NCI-H526 (cell line): ENCODE data around the gene MEF2D.

Experiments used
- DNase-seq, 2 experiments: peaks; one replicate each; lab custom pipeline; 2025; lab: John Stamatoyannopoulos, UW

Gene MEF2D

GRCh38 chr1:156427957-156428356 lies 72.6 kb downstream of the MEF2D start:
- no peak for DNase-seq

DNA sequence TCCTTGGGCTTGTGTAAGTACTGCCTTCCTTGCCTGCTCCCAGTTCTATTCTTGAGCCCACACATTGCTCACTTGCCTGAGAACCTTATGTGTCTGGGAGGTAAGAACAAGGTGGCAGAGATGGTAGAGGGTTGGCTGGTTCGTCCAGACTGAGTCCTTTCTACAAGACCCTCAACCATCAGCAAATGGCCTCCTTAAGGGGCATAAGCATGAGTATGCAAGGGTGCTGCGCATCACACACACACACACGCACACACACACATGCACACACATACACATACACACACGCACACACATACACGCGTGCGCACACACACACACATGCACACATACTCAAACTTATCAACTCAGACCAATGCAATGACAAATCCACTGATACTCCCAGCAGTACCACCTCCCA lies 74.6 kb downstream of the MEF2D start:
- no peak for DNase-seq

GRCh38 chr1:156424806-156425432 lies 75.7 kb downstream of the MEF2D start:
- no peak for DNase-seq

DNA sequence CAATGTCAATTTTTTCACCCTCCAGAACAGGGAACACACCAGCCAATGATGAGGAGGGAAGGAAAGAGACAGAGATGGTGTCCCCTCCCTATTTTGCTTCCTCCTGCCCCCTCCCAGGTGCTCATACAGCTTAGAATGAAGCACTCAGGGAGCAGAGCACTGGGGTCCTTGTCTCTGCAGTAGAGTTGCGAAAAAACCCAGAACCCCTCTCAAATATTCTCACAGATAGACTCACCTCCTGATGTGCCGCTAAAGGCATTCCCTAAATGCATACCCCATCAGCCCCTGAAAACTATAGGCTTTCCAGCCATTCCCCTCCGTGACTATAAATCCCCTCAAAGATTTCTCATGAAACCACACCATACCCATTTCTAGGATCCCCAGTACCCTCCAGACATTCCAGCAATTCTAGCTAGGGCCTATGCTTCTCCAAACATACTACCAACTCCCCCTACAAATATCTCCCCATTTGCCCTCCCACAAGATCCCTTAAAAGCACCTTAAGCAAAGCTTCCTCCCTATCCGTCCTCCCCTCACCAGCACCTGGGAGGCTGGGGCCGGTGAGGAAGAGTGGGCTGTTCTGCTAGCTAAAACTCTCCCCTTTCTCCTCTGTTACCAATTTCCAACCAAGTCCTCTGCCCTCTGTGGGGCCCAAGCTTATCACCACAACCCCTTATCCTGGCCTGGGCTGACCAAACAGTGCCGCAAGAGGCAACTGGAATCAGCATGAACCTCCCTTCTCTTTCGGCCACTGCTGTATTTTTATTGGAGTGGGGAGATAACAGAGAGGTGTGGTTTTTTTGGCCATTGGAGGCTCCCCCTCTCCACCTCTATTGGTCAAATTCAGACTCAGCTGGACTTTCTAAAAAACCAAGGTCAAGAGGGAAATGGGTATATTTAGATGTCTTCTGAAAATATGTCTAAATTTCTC lies 76.9 kb downstream of the MEF2D start:
- no peak for DNase-seq

GRCh38 chr1:156422602-156423091 lies 77.9 kb downstream of the MEF2D start:
- DNase-seq = peak in 1 of 2 experiments; percentile 41

DNA sequence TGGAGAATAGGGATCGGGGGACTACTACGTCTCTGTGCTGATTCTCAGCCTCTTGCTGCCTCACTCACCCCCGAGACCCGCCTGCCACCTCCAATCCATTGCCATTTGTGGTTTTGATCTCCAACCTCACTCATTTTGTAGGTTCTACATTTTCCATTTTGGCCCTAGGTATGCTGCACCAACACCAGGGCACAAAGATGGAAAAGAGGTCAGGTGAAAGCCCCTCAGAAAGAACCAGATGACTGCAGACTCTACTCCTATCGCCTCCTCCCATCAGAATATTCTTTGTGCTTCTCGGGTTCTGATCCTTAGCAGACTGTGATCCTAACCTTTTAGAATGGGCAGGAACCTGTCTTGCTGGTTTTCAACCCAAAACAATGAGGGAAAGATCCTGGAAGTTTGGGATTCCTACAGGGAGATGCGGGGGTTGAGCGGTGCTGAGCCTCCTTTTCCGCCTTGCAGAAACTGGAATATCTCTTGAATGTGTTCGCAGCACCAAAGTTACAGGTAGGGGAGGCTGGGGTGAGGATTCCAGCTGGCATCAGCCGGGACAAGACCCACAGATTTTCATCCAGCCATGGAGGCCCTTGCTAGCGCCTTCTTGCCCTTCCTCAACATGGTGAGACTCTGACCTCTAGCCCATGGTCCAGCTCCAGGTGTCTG lies 78.5 kb downstream of the MEF2D start:
- DNase-seq = peak in 1 of 2 experiments; percentile 52

DNA sequence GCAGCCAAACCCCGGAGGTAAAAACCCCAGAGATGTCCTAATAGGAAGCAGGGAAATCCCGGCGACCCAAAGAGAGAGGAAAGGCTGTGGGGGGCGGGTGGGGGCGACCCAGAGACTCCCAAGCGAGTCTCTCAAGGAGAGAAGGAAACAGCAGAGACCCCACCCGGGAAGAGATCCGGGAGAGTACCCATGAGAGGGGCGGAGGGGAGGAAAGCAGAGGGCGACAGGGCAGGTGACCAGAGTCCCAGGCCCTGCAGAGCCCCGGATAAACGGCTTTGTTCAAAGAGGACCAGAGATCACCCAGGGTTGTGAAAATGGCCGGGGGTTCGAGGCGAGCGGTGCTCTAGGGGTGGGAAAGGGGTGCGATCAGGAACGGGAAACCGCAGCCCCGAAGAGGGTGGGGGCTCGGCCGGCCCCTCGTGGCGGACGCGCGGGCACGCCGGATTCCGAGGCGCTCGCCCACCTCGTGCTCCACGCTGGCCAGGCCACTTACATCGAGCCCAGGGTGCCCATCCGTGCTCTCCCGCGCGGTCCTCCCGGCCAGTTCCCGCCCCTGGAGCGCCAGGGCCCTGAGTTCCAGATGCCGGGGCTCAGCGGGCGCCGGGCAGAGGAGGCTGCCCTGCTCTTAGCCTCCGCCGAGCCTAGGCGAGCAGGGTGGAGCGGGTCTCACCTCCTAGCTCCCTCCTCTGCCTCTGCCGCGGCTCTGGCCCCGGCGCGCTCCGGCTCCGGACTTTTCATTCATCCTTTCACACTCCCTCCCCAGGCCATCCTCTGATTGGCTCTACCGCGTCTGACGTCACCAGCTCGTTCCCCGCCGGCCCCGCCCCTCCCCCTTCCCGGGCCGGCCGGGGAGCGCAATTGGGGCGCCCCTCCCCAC lies 79.3 kb downstream of the MEF2D start:
- peak; percentile 95 to 99 for DNase-seq

DNA sequence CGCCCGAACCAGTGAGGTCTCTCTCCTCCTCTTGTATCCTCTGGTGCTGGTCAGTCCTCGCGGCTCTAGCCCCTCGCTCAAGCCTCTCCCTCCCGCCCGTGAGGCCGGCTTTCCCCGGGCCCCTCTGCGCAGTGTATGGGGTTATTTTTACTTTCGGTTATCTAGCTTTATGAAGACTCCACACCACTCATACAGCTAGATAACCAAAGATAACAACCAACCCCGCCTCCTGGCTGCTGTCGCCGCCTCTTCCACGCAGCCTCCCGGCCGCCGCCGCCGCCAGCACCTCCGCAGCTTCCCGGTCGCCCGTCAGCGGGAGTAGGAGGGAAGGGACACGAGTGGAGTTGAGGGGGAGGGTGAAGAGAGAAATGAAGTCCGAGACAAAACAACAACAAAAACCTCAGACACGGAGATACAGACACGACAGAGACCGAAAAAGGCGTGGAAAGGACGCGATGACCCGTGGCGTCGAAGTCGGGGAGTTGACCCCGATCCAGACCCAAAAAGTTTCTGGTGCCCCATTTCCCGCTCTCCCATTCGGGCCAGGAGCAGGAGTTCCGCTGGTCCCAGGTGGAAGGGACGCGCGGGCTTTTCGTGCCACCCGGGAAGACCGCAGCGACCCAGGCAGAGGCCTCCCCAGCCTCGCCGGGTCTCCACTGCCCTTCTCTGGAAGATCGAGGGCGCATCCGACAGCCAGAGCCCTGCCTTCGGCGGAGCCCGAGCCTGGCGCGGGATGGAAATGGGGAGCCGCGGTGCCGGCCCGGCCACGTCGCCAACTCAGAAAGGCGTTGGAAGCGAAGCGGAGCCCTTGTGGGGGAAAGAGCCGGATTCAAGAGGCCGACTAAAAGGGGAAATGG lies 80.1 kb downstream of the MEF2D start:
- DNase-seq = peak in 1 of 2 experiments; percentile 69

- peak; percentile 63 to 82 for DNase-seq
Measured at GRCh38 chr1:156419854-156420204, 80.7 kb downstream of the MEF2D start.

- peak in 1 of 2 experiments; percentile 42 for DNase-seq
Measured at GRCh38 chr1:156418416-156419070, 82.0 kb downstream of the MEF2D start.

DNA sequence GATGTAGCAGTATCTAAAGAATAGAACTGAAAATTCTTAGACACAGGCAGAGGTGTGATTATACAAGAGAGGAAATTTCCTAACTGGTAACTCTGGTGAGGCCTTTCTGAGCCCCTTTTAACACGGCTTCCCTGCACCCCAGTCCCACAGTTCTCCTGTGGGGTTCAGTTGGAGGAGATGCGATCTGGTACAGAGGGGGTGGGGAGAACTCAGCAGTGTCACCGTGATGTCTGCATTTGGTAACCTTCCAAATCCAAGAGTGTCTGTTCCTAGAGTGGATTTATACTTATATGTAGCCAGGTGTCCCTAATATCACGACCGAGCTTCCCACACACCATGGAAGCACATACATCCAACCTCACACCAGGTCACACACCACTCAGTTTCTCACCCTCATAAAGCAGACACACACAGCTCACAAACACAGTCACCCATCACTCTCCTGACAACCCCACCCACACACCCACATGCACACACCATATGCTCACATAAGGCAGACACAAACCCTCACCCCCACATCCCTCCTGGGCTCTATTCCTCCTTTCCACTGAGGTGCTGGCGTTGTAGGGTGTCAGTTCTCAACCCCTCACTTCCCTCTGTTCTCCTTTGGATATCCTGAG lies 83.1 kb downstream of the MEF2D start:
- no peak for DNase-seq

DNA sequence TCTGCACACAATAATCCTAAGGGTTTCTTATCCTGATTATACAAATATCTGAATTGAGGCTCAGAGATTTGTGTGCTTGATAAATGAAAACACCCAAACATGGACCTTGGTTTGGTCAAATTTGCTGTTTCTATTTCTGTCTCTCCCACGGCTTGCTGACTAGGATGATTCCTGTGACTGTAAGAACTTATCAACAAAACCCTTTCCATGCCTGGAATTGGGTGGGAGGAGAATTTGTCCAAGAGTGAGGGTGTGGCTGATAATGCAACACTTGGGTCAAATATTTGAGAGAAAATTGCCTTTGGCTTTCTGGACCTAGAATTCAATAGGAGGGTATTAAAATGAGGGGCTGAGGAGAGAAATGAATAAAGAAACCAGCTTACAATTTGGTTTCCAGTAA lies 83.6 kb downstream of the MEF2D start:
- no peak for DNase-seq

- peak in 1 of 2 experiments; percentile 54 for DNase-seq
Measured at GRCh38 chr1:156414461-156415064, 86.0 kb downstream of the MEF2D start.
